ENCODE data around the gene NTRK3.

NTRK3 gene

DNA sequence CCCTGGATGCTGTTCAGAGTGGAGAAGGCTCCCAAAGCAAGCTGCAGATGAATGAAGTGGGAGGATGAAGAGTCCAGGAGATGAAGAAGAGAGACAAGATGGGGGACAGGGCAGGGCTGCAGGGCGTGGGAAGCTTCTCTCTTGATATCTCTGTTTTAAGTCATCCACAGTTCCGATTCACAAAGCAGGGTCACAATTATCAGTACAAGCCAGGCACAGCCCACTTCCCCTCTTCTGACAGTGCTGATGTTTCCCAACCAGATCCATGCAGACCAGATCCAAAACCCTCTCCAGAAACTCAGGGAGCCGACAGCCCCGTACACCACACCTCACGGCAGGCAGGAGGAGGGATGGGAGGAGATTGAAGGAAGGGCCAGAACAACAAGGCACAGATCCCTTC is 31.1 kb downstream of the NTRK3 start:
- peak; percentile 76 for DNase-seq

DNA sequence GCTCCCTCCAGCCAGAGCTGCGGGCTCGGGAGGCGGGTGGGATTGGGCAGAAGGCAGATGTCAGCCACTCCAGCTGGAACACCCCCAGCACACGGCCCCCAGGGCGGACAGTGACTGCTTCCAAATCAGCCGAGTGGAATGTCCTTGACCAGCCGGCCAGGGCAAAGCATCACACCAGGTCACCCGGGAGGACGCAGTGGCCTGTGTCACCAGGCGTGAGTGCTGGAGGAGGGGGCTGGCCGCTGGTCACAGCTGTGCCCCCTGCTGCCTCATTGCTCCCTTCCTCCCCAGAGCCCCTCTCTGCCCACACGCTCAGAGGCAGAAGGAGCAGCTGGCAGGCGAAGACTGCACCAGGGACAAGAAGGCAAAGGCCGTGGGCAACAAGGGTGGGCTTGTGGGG is 33.5 kb downstream of the NTRK3 start:
- DNase-seq = no peak

DNA sequence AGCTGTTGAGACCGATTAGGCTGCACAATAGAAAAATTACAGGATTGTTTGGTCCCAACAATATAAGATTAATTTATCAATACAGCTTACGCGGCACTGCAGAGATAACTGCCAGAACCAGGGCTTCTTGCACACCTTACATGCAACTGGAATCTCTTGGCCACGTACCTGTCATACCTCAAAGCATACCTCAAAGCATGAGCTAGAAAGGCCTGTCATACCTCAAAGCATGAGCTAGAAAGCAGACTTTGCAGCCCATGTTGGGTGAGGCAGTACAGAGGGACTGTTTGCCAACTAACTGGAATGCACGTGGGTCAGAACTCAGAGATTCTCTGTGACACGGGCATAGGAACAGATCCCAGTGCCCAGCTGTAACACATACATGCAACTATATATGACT is 34.7 kb downstream of the NTRK3 start:
- DNase-seq = no peak

DNA sequence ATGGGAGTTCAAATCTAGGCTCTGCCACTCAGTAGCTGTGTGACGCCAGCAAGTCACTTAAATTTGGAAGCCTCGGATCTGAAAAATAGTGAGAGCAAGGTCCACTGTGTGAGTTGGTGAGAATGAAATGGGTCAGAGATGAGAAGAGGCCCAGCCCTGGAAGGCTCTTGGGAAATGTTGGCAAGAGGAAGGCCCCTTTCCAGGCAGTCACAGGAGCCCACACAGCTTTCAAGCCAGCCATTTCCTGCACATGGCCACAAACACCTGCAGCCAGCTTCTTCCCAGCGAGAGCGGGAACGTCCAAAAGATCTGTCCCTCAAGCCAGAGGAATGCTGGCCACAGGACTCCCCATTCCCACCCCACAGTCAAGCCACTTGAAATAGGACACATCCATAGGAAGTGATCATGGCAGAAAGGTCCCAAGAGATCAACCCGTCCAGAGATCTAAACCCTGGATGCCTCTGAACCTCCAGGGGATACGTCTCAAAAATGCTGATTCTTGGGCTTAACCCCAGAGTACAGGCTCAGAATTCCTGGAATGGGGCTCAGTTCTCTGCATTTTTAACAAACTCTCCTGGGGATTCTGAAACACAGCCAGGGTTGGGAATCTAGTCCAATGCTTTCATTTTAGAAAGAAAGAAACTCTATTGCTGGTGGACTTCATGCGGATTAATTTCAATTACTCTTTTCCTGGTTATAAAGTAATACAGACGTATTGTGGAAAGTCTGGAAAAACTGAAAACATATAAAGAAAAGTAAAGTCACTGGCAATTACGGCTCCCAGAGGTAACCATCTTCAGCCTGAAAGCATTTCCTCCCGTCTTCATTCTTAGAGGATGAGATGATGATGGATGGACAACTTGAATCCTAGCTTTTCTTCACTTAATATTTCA is 35.9 kb downstream of the NTRK3 start:
- no peak for DNase-seq

DNA sequence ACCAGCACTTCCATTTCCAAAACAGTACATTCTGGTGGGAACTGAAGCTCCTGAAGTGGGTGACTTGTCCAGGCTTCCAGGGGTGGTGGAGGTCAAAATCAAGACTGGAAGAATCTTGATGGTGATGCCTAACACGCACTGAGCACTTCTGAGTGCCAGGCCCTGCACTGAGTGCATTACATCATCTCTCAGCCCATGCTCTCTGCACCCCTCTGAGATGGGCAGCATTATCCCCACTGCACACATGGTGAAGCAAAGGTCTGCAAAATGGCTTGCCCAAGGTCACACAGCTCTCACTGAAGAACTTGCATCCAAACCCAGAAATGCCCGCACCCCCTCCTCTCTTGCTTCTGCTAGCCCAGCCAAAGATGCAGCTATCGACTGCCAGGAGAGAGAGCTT is 36.9 kb downstream of the NTRK3 start:
- DNase-seq = no peak

DNA sequence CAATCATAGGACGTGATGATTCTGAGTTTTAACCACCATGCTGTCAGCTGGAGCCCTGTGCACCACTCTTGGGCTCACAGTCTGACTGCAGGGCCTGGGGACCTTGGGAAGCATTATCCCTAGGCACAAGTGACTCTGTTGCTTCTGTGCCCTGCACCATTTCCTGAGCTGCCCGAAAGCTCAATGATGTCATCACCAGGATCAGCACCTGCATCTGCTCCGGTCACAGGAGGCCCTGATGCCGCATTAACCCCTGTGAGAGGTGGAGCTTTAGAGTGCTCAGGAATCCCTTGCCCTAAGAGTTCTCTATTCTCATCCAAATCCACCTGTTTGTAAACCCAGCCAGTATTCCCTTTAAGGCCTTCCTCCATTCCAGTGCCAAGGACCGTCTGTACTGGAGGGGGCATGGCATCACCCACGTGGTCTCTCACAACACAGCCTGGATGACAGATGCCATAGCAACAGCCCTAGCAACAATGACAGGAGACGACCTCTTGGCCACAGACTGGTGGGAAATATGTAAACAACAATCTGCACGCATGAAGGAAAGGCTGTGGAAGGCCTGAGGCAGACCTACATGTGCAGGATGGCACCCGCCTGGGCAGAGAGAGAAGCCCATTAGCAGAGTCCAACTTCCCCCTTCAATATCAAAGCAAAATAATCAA is 37.9 kb downstream of the NTRK3 start:
- DNase-seq = no peak

DNA sequence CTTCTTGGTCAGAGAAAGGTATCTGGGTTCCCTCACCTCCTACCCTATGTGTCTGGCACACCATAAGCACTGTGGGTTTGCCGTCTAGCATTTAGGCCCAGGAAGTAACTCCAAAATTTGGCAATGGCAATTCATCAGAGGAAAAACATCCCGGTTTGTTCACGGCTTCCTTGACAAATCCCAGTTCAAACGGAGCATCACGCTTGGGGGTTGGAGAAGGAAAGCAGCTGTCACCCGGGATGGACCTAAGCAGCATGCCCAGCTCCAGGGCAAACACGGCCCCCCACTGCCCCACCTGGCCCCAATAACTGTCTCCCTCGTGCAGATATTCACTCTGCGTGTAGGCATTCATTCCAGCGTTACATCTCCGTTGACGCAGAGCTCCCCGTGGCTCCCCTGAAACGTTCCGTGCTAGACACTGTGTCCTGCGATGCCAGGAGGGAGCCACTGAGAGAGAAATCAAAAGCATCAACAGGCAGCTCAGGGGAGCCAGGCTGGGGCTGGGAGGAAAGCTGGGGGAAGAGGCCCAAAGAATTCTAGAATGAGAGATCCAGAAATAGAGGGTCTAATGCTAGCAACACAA is 41.4 kb downstream of the NTRK3 start:
- DNase-seq = no peak

DNA sequence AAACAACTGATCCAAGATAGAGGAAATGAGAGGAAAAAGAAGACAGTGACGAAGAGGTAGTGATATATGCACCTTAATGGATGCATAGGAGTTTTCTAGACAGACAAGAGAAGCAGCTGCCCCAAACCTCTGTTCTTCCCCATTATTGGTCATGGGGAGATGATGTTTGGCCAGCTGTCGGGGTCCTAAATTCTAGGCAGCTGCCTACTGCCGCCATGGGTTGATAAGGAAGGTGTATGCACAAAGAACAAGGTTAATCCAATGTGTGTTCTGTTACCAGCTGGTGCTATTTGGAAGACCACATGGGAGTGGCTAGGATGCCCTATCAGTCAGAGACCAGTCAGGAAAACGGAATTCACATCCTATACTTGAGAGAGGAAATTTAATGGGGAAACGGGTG is 47.4 kb downstream of the NTRK3 start:
- no peak for DNase-seq

DNA sequence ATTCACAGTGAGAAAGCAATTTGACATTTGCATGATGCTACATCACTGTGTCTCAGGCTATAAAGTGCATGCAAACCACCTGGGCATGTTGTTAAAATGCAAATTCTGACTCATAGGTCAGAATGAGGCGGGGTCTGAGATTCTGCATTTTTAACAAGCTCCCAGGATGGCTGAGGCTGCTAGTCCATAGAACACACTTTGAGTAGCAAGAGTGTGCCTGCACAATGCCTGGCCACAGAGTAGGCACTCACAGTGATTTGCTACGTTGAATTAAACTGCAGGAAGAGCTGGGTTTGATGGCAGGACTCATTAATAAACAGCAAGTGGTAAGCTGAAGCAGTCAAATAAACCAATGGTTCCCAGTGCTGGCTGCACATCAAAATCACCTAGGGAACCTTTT is 48.1 kb downstream of the NTRK3 start:
- no peak for DNase-seq

DNA sequence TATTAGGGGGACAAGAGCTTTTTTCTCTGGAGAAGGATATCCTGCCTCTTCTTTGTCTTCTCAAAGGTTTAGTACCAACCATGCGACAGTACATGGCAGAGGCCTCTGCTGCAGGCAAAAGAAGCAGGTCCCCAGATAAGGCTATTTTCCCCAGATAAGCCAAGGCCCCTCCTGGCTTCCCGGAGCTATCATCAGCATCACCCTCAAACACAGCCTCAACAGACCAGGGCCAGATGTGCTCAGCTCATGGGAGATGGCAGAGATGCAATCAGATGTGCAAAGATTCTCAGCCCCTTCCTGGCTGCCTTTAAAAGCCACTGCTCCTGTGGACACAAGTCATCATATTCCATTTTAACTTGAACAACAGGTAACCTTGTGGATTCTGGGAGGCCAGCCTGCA is 49.0 kb downstream of the NTRK3 start:
- no peak for DNase-seq

DNA sequence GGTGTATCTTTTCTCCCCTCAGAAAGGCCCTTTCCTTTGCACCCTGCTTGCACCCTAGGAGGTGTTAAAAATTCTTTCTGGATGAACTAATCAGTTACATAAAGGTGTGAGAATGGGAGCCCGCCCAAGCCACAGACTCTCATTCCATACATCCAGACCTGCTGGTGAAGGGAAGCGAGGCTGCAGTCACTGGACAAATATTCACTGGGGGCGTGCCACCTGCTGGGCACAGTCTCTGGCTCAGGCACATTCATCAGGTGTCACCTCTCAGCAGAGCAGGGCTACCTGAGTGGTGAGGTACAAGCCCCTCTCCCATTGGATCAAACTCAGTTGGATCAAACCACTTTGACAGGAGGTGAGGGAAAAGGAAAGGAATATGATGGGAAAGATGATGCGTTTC is 52.0 kb downstream of the NTRK3 start:
- no peak for DNase-seq

DNA sequence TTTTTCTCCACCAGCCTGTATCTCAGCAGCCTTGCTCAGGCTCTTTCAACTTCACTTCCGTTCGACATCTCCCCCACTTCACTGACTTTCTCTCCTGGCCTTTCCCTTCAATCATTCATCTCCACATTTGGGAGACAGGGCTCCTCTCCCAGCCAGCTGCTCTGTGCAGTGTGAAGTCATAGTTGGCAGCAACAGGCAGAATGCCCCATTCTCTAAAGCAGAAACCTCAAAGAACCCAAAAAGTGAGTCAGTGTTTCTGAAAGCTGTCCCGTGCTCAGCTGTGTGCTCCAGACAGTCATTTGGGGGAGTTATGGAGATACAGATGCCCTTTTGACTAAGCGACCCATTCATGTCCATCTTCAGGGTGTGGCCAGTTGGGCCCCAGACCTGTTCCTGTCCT is 54.3 kb downstream of the NTRK3 start:
- no peak for DNase-seq

DNA sequence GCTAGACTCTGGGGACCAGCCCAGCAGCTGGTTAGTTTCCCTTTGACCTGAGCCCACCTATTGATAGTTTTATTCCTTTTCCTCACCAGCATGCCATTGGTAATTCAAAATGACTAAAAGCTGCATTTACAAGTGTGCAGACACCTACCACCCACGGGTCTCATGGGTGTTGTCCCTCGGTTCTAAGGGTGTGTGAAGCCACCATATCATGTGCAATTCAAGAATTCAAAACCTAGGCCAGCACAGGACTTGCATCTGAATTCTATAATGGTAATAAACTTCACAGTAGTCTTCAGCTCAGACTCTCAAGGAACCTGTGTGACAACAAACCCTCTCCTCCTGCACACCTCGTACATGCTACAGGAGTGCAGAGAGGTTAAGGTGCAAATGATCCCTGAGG is 55.3 kb downstream of the NTRK3 start:
- DNase-seq = no peak

DNA sequence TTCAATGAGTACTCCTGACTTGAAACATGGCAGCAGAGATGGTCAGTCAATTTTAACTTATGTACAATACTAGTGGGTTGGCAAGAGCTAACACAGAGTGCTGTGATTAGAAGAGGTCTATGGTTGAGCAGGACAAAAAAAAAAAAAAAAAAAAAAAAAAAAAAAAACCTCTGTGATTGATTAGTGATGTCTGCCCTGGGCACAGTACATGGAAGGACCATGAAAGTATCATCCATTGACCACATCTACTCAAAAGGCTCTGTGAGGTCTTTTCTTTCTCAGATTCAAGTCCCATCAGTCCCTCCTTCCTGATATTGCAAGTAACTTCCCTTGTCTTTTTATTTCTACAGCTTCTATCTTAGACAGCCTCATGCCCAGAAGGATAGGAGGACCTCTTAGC is 59.6 kb downstream of the NTRK3 start:
- no peak for DNase-seq

DNA sequence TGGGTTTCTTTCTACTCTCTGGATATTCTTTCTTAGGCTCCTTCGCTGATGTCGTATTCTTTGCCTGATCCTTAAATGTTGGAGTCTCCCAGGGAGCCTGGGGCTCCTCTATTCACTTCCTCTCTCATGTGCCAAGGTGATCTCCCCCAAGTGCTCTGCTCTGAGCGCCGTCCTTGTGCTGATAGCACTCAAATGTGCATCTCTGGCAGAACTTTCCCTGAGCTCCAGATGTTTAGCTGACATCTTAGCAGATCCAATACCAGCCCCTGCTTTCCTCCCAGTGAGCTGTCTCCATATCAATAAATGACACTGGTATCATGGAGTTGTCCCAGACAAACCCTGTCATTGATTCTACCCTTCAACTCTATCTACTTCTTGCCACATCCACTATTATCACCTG is 62.4 kb downstream of the NTRK3 start:
- DNase-seq = no peak

DNA sequence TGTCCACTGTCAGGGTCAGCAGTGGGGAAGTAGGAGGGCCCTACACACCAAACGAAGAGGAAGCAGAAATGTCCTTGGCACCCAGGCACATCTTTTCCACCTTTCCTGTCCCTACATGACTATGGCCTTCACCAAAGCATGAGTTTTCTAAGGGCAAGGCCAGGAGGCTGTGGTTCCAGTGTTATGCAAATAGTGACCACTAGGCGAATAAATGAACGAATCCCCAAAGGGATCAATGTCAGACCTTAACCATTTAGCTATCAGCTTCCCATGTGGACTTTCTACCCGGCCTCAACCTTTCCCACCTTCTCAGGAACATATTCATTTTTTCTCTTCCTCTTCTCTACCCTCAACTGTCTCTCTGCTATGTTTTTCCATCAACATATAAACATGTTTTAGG is 63.1 kb downstream of the NTRK3 start:
- DNase-seq = peak; percentile 7

DNA sequence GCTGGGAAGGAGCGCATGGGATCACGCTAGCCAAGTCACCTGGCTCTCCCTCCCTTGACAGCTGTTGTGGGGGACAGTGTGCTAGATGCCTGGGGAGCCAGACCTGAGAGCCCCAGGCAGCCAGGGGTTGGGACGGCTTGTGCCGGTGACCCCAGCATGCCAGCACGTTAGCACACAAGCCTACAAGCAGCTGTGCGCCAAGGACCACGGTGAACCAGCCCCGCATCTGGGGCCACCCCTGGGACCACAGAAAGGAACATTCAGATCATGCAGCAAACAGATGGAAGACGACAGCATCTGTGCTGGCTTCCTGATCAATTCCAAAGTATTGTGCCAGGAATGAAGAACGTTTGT is 64.8 kb downstream of the NTRK3 start:
- DNase-seq = no peak

DNA sequence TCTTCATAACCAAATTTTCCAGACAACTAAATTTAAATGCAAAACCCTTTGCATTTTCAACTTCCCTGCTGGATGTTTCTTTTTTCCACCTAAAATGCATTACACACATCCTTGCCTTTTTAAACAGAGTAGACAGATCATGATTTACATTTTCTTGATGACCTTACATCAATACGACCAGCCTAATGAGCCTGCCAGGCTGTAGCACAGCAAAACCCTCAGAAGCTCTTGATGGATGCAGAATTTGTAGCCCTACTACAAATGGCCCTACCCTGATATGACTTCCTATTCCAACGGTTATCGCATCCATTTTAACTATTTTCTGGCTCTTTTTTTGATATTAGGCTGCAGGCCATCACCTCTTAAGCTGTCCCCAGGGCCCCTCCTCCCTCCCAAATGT is 66.3 kb downstream of the NTRK3 start:
- DNase-seq = no peak

DNA sequence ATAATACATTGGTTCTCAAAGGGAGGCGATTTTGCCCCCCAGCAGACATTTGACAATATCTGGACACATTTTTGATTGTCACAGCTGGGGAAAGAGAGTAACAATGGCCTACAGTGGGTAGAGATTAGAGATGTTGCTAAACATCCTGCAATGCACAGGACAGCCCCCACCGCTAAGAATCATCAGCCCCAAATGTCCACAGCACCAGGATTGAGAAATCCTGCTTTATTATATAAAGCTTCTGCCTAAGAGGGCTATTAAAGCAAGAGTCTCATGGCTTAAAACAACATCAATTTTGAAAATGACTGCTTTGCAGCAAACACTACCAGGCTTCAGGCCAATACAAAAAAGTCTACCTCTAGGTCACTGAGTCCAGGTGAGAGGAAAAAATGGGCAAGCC is 68.2 kb downstream of the NTRK3 start:
- DNase-seq = no peak

DNA sequence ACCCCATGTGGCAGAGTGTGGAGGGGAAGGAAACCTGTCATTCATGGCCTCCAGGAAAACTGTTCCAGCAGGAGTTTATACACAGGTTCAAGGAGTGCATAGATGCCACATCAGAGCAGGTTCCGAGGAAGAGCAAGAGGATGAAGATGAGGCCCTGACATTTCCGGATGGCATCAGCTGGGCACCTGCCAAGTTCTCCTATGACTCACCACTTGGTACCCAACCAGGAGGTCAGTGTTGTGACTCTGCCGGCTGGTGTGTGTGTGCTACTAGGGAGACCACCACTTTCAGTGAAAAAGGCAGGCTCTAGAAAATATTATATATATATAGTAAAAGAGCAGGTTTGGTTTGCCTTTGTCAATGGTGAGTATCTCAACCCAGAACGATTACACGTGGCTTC is 69.3 kb downstream of the NTRK3 start:
- no peak for DNase-seq

DNA sequence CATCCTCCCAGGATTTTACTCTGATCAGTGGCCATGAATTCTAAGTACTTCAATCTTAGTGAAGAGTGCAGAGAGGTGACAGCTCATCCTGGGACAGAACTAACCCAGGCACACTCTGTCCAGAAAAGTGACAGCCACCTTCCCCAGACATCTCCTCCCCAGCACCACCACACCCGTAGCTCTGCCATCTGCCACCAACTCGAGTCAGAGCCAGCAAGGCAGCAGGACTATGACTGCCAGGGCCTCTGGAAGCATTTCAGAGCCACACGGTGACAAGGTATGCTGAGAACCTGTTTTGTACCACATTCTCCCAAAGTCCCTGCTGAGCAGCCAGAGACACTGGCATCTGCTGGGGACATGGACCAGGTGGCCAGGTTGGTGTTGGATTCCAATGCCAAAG is 71.0 kb downstream of the NTRK3 start:
- DNase-seq = no peak

DNA sequence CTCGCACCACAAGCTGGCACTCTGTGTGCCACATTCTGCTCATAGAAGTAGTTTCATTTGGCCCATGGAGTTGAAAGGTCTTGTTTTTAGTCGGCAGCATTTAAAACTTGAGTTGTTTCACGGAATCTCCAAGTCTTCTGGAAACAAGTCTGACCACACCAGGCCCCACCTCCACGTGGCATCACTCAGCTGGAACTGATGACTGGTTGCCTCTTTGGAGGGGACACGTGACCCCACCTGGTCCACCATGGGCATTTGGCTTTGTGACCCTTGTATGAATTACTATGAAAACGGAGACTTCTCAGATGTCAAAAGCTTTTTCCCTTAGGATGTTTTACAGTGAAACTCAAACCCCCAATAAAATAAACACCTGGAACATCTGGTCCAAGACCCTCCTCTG is 74.9 kb downstream of the NTRK3 start:
- no peak for DNase-seq

DNA sequence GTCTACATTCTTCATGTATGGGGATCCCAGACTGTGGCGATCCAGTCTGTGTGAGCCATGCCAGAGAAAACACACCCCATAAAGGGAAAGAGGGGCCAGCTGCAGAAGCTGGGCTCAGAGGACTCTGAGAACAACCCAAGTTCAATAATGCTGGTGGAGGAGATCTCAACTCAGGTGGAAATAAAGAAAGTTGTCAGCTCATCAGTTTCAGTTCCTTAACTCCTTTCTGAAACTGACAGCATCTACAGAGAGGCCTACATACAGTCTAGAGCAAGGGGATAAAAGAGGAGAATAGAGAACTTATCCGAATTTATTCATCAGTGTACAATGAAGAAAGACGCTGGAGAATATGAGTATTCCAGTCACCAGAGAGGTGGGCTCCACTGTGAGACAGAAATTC is 77.0 kb downstream of the NTRK3 start:
- DNase-seq = no peak

DNA sequence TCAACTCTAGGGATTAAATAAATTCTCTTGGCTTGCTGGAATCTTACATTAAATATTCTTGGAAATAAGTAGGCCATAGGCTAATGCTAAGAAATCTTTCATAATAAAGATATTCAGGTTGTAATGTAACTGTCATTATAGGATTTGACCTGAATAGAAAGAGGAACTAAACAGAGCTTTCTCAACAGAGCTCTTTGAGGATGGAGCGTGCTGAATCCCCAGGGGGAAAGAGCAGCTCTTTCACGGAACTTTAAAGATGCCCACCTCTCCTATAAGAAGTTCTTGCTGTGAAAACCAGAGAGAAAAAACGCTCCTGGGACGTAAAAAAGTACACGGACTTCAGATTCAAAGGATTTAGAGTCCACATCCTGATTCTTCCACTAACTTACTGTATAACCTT is 77.9 kb downstream of the NTRK3 start:
- no peak for DNase-seq

DNA sequence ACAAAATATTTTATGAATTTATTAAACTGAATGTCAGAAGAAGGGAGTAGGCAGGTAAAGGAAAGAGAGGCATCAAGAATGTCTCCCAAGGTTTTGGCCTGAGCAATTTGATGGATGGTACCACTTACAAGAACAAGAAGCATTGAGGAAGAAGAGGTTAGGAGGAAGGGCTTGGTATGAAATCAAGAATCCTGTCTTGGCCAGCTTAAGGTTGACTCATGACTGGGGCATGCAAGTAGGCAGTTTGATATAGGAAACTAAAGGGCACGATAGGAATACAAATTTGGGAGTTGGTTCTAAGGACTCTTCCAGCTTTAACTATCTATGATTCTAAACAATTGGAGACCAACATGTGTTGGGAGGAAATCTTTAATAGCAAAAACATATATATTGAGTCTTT is 79.1 kb downstream of the NTRK3 start:
- no peak for DNase-seq
